Hematopoietic multipotent progenitor cell treated with erythropoietin and hydrocortisone succinate and interleukin-3 and kit ligand, for 15 days (in vitro differentiated cells): ENCODE measurements around the gene C4BPB.
A peak's percentile ranks its signal among the peaks of the same experiment; 100 is the strongest.
"Not testable (repeated sequence)": the region's sequence is repeated elsewhere in the genome, so short reads cannot be mapped to it uniquely, and the experiment has no call there.

Experiments
- DNase-seq: peaks from one replicate; pipeline ENCODE4 v3.0.0-alpha.2; 2015; ENCODE audit warnings: low spot score

Gene C4BPB

GRCh38 chr1:207088701-207089626, at the start of gene C4BPB:
TSS of gene C4BPB (plus strand) at chr1:207088860. CDS start at chr1:207089532, 672 bp downstream.
- DNase-seq = no peak

GRCh38 chr1:207039380-207040180, 49.1 kb upstream of the C4BPB start:
- DNase-seq = no peak

GRCh38 chr1:207040181-207040533, 48.5 kb upstream of the C4BPB start:
- no peak for DNase-seq

- not testable (repeated sequence) for DNase-seq
These were observed 47.3 kb upstream of the C4BPB start for GRCh38 chr1:207041397-207041796.

- no peak for DNase-seq
These were observed 43.2 kb upstream of the C4BPB start for GRCh38 chr1:207045453-207045852.

- DNase-seq = peak; percentile 39
These were observed 41.2 kb upstream of the C4BPB start for GRCh38 chr1:207047505-207047904.

- no peak for DNase-seq
These were observed 40.6 kb upstream of the C4BPB start for GRCh38 chr1:207048041-207048440.

- DNase-seq = no peak
These were observed 39.6 kb upstream of the C4BPB start for GRCh38 chr1:207049054-207049453.

GRCh38 chr1:207049514-207049913, 39.1 kb upstream of the C4BPB start:
- DNase-seq = no peak

- DNase-seq = peak; percentile 84
These were observed 38.7 kb upstream of the C4BPB start for GRCh38 chr1:207049974-207050391.

GRCh38 chr1:207050480-207051190, 38.0 kb upstream of the C4BPB start:
- peak; percentile 95 for DNase-seq

- DNase-seq = peak; percentile 41
These were observed 37.3 kb upstream of the C4BPB start, which contains the start of gene YOD1 for GRCh38 chr1:207051191-207051943. TSS of gene YOD1 (minus strand) at chr1:207051208. CDS start at chr1:207051030, 178 bp downstream.

- peak; percentile 96 for DNase-seq
These were observed 35.5 kb upstream of the C4BPB start, which contains the start of gene PFKFB2 for GRCh38 chr1:207052911-207053769. TSS of gene PFKFB2 (plus strand) at chr1:207053275. CDS start at chr1:207054718, 1,443 bp downstream.

- no peak for DNase-seq
These were observed 34.2 kb upstream of the C4BPB start for GRCh38 chr1:207054491-207054890.

GRCh38 chr1:207055386-207056001, 33.2 kb upstream of the C4BPB start:
- no peak for DNase-seq

- no peak for DNase-seq
These were observed 32.0 kb upstream of the C4BPB start for GRCh38 chr1:207056673-207057072.

GRCh38 chr1:207058252-207058651, 30.4 kb upstream of the C4BPB start:
- DNase-seq = no peak

GRCh38 chr1:207058878-207059867, 29.5 kb upstream of the C4BPB start:
- DNase-seq = no peak

- DNase-seq = no peak
These were observed 28.8 kb upstream of the C4BPB start for GRCh38 chr1:207059881-207060280.
